GM13976 (cell line): ENCODE measurements around the gene ACSF3.

ENCODE experiments used
- DNase-seq: peaks from one replicate; pipeline ENCODE4 v3.0.0; 2012; ENCODE audit warnings: low spot score
- in situ Hi-C: fragments of 300-500 bp; cut with MboI; formaldehyde crosslinking; loops from one replicate; pipeline ENCODE4 v1.12.0; 2022; ENCODE audit warnings: low sequenced_read_pairs, mixed read lengths, inconsistent platforms; ENCODE audit not compliant: unreplicated experiment
- TF ChIP-seq, protein P1 (sequence below): IDR thresholded peaks from 2 replicates; pipeline ENCODE4 v1.5.1; 2012; ENCODE audit warnings: borderline replicate concordance, mild to moderate bottlenecking; ENCODE audit not compliant: insufficient read depth; ENCODE audit errors: extremely low read depth, missing control alignments, control extremely low read depth

Gene ACSF3

DNA sequence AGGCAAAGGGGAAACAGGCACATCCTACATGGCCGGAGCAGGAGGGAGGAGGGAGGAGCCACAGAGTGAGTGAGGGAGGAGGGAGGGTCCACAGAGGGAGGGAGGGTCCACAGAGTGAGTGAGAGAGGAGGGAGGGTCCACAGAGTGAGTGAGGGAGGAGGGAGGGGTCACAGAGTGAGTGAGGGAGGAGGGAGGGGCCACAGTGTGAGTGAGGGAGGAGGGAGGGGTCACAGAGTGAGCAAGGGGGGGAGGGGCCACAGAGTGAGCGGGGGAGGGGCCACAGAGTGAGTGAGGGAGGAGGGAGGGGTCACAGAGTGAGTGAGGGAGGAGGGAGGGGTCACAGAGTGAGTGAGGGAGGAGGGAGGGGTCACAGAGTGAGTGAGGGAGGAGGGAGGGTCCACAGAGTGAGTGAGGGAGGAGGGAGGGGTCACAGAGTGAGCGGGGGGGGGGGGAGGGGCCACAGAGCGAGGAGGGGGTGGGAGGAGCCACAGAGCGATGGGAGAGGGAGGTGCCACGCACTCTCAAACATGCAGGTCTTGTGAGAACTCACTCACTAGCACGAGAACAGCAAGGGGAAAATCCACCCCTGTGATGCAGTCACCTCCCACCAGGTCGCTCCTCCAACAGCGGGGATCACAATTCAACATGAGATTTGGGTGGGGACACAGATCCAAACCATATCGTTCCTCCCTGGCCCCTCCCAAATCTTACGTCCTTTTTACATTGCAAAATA lies 53.6 kb downstream of the ACSF3 start:
- TF ChIP-seq, protein P1, sequence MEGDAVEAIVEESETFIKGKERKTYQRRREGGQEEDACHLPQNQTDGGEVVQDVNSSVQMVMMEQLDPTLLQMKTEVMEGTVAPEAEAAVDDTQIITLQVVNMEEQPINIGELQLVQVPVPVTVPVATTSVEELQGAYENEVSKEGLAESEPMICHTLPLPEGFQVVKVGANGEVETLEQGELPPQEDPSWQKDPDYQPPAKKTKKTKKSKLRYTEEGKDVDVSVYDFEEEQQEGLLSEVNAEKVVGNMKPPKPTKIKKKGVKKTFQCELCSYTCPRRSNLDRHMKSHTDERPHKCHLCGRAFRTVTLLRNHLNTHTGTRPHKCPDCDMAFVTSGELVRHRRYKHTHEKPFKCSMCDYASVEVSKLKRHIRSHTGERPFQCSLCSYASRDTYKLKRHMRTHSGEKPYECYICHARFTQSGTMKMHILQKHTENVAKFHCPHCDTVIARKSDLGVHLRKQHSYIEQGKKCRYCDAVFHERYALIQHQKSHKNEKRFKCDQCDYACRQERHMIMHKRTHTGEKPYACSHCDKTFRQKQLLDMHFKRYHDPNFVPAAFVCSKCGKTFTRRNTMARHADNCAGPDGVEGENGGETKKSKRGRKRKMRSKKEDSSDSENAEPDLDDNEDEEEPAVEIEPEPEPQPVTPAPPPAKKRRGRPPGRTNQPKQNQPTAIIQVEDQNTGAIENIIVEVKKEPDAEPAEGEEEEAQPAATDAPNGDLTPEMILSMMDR: no peak
- no peak for DNase-seq
- in situ Hi-C loops: no loop called here

DNA sequence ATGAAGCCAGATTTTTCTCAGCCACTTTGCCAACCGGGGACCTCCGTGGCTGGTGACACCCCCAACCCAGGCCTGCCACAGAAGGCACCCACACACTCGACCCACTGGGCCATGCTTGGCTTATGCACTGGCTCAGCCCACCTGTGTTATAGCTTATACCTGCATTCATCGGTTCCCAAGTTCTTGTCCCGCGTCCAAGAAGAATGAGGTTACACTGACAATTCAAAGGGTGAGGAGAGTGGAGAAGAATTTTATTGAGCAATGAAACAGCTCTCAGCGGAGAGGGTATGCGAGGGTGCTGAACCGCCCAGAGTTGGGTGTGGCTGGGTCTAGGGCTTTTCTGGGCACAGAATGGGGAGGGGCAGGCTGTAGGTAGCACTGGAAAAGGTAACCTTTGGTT lies 55.7 kb downstream of the ACSF3 start:
- TF ChIP-seq, protein P1: no peak
- in situ Hi-C loops: no loop called here
- no peak for DNase-seq

DNA sequence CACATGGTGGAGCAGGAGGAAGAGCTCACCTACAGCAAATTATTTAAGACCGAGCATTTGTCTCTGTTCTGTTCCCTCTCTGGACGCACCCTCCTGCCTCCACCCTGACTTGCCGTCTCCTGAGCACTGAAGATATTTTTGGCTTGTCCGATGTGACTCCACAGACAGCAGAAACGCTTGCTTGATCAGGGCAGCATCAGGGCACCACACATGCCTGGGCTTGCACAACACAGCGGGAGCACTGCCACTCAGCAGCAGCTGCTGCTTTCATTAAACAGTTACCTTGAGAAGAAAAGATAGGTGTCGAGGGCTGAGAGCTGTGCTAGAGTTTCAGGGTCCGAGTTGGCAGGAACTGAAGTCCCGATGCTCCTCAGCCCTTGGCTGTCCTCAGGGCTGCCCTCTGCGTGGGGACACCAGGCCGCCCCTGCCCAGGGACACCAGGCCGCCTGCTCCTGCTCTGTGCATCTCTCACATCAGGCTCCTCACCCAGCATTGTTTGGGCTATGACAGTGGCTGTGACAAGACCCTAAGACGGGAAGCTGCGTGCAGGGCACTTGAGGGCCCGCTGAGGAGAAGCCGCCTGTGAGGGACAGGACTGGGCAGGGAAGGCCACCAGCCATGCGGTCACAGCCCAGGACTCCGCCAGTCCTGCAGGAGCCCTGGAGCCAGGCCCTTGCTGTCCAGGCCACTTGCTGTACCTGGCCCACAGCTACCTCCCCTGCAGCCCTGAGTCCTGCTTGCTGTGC lies 56.6 kb downstream of the ACSF3 start:
- no peak for DNase-seq
- in situ Hi-C loops: no loop called here
- TF ChIP-seq, protein P1: no peak

DNA sequence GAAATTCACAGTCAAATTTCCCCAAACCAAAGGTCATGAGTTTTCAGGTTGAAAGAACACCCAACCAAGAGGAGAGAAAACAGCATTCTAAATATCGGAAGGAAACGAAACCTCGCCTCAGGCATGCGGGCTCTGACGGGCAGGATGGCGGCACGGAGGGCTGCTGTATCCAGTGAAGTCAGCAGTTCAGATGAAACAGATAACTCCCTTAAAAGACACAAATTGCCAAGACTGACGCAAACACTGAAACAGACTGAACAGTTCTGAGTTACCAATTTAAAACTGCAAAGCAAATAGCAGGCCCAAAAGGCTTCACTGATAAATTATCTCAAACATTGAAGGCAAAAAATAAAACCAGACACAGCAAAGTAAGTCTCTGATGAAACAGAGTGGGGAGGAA lies 57.3 kb downstream of the ACSF3 start:
- DNase-seq: no peak
- in situ Hi-C loops: no loop called here
- TF ChIP-seq, protein P1: no peak

DNA sequence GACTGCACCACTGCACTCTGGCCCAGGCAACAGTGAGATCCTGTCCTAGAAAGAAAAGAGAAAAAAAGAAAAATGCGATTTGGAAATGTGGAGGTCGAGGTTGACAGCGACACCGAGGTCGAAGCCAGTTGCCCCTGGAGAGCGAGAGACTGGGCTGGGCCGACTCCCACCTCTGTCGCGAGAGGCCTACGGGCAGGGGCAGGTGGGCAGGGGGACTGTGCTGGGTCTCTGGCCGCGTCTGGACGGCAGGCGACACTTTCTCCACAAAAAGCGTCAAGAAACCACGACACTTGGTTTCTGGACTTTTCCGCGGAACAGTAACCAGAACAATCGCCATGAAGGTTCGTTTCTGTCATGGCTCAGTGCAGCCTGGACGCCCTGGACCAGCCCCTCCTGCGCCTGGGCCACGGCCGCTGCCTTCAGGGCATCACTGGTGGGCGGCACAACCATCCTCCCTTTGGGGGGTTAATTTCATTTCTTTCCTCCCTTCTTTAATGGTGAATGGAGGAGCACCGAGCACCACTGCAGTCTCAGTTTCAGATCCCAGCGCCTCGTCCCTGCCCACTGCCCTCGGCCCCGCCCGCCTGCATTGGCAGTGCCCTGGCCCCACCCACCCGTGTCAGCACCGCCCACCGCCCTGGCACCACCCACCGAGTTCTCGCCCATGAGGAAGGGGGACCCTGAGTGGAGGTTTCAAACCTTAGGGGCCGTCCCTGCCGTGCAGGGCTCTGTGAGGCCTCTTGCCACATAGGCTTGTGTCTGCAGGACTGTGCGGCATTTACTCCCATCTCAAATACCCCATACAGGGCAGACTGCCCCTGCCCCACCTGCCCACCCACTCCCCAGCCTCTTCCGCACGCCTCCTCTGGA lies 59.4 kb downstream of the ACSF3 start:
- in situ Hi-C loops: no loop called here
- TF ChIP-seq, protein P1: no peak
- no peak for DNase-seq

DNA sequence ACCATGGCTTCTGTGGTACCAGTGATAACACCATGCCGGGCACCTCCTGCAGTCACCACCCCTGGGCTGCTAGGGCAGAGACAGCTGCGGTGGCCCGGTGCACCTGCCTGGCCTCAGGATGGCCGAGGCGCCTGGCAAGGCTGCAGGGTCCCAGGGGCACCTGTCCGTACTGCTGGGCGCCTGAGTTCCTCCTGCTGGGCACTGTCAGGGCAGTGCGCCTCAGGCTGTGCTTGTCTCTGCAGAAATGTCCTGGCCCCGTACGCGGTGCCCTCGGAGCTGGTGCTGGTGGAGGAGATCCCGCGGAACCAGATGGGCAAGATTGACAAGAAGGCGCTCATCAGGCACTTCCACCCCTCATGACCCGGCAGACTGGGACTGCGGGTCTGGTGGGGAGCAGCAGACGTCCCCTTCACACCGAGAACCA lies 60.2 kb downstream of the ACSF3 start:
- TF ChIP-seq, protein P1: no peak
- no peak for DNase-seq
- in situ Hi-C loops: no loop called here
